GM19351 (cell line): ENCODE measurements around the gene MZT2A.
"Not testable (repeated sequence)": the region's sequence is repeated elsewhere in the genome, so short reads cannot be mapped to it uniquely, and the experiment has no call there.

Experiments used
- ATAC-seq: cut with Tn5 transposase; IDR thresholded peaks from one replicate; pipeline ENCODE4 v1.9.1; 2021; ENCODE audit warnings: mild to moderate bottlenecking, moderate library complexity; ENCODE audit not compliant: unreplicated experiment

The MZT2A gene

GRCh38 chr2:131521524-131521923 is 29.3 kb upstream of the MZT2A start:
- ATAC-seq: not testable (repeated sequence)

GRCh38 chr2:131520526-131520925 is 28.3 kb upstream of the MZT2A start:
- no peak for ATAC-seq

- not testable (repeated sequence) for ATAC-seq
Observed at GRCh38 chr2:131519871-131520470, 27.8 kb upstream of the MZT2A start.

- ATAC-seq: no peak
Observed at GRCh38 chr2:131519466-131519865, 27.3 kb upstream of the MZT2A start.

- not testable (repeated sequence) for ATAC-seq
Observed at GRCh38 chr2:131518531-131518930, 26.3 kb upstream of the MZT2A start.

GRCh38 chr2:131517856-131518255 is 25.7 kb upstream of the MZT2A start:
- not testable (repeated sequence) for ATAC-seq

GRCh38 chr2:131517106-131517831 is 25.1 kb upstream of the MZT2A start:
- no peak for ATAC-seq

GRCh38 chr2:131516621-131517020 is 24.4 kb upstream of the MZT2A start:
- ATAC-seq: not testable (repeated sequence)

- ATAC-seq: no peak
Observed at GRCh38 chr2:131516011-131516410, 23.8 kb upstream of the MZT2A start.

- ATAC-seq: peak; percentile 7
Observed at GRCh38 chr2:131515235-131515634, 23.0 kb upstream of the MZT2A start.

- ATAC-seq: peak; percentile 67
Observed at GRCh38 chr2:131514408-131515166, 22.4 kb upstream of the MZT2A start.

GRCh38 chr2:131511969-131512870 is 20.0 kb upstream of the MZT2A start:
- ATAC-seq: not testable (repeated sequence)

GRCh38 chr2:131511291-131511968 is 19.2 kb upstream of the MZT2A start:
- ATAC-seq: peak; percentile 24

GRCh38 chr2:131509615-131510014 is 17.4 kb upstream of the MZT2A start:
- no peak for ATAC-seq

GRCh38 chr2:131504082-131504750 is 12.0 kb upstream of the MZT2A start:
- not testable (repeated sequence) for ATAC-seq

GRCh38 chr2:131503587-131503986 is 11.4 kb upstream of the MZT2A start:
- ATAC-seq: not testable (repeated sequence)

GRCh38 chr2:131498321-131498973 is 6.2 kb upstream of the MZT2A start:
- peak; percentile 96 for ATAC-seq

- ATAC-seq: not testable (repeated sequence)
Observed at GRCh38 chr2:131495506-131495905, 3.3 kb upstream of the MZT2A start.
